GM19023 (cell line): ENCODE results near the gene EMC10.
A peak's percentile ranks its signal among the peaks of the same experiment; 100 is the strongest.
"Not testable (repeated sequence)": the region's sequence is repeated elsewhere in the genome, so short reads cannot be mapped to it uniquely, and the experiment has no call there.

Experiments
- ATAC-seq: cut with Tn5 transposase; IDR thresholded peaks from one replicate; pipeline ENCODE4 v1.9.1; 2021; ENCODE audit warnings: mild to moderate bottlenecking, moderate library complexity; ENCODE audit not compliant: unreplicated experiment

The EMC10 gene

DNA sequence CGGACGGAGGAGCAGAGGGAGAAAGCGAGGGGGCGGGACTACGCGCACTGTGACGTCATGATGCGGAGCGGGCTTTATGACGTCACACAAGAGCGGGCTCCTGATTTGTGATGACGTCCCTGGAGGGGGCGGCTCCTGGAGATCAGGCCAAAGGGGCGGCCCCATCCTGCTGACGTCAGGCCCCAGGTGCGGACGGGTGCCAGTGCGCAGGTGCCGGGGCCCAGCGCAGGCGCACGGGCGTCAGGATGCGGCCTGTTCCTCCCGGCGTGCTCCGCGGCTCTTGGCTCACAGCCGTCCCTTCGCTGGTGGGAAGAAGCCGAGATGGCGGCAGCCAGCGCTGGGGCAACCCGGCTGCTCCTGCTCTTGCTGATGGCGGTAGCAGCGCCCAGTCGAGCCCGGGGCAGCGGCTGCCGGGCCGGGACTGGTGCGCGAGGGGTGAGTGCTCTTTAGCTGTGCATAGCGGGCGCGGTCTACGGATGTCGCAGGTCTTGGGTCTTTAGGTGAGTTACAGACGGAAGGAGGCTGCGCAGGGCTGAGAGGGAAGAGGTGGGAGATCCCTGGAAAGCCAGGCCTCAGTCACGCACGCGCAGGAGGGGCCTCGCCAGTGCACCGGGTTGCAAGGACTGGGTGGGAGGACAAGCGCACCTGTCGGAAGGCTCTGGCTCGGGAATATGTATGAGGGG, at the start of gene EMC10, which contains the start of gene GARIN5A:
EMC10 (plus strand) TSS at position 284 of the 683 bp plus-strand sequence; CDS start at position 322, 38 bp downstream.
GARIN5A (minus strand) TSS at position 625 of the 683 bp plus-strand sequence; CDS start at position 165, 460 bp downstream.
- peak; percentile 73 for ATAC-seq

DNA sequence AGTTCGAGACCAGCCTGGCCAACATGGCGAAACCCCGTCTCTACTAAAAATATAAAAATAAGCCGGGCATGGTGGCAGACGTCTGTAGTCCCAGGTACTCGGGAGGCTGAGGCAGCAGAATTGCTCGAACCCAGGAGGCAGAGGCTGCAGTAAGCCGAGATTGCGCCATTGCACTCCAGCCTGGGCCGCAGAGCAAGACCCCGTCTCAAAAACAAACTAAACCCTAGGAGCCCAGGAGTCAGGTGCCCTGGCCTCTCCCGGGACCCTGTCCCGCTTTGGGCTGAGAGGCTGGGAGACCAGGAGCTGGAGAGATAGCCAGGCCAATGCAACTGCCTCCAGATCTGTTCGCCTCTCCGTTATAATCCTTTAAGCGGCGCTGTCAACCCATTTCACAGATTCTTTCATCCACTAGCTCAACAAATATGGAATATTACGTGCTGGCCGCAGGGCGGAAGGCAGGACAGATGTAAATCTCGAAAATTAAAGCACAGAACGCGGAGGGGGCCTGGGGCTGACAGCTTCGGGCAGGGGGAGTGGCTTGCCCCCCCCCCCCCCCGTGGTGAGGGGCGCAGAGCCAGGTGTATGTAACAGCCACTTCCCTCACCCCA, 48.9 kb upstream of the EMC10 start:
- no peak for ATAC-seq

DNA sequence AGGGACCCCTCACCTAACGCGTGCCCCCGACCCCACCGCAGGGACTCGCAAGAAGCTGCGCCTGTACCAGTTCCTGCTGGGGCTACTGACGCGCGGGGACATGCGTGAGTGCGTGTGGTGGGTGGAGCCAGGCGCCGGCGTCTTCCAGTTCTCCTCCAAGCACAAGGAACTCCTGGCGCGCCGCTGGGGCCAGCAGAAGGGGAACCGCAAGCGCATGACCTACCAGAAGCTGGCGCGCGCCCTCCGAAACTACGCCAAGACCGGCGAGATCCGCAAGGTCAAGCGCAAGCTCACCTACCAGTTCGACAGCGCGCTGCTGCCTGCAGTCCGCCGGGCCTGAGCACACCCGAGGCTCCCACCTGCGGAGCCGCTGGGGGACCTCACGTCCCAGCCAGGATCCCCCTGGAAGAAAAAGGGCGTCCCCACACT, 48.3 kb upstream of the EMC10 start:
- no peak for ATAC-seq

DNA sequence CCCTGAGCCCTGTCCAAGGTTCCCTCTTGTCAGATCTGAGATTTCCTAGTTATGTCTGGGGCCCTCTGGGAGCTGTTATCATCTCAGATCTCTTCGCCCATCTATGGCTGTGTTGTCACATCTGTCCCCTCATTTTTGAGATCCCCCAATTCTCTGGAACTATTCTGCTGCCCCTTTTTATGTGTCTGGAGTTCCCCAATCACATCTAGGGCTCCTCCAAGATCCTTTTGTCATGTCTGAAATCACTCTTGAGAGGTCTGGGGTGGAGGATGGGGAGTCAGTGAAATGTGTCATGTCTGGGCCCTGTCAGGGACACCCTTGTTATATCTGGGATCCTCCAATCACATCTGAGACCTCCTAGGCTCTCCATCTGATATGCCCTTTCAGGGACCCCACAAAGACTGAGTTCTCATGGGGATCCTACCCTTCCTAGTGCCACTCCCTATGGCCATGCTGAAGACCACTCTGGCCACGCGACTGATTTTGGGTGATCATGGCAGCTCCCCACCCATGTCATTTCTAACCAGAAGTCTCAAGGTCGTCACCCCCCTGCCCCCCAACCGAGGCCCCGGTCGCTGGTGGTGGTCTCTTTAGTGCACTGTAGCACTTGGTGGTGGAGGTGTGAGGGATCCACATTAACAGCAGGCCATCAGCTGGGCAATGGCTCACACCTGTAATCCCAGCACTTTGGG, 47.4 kb upstream of the EMC10 start:
- no peak for ATAC-seq

DNA sequence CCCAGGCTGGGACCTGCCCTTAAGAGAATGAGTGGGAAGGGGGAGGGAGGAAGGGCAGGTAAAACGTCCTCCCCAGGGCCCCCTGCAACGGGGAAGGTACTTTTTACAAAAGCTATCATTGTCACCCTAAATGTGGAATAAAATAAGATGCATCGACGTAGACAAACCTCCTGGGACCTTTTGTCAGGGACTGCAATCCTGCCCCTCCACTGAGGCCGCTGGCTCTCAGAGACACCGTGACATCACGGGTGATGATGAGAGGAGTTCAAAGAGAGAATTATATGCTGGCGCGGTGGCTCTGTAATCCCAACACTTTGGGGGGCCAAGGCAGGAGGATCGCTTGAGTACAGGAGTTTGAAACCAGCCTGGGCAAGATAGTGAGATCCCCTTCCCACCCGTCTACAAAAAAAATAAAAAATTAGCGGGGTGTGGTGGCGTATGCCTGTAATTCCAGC, 45.4 kb upstream of the EMC10 start:
- ATAC-seq: no peak

DNA sequence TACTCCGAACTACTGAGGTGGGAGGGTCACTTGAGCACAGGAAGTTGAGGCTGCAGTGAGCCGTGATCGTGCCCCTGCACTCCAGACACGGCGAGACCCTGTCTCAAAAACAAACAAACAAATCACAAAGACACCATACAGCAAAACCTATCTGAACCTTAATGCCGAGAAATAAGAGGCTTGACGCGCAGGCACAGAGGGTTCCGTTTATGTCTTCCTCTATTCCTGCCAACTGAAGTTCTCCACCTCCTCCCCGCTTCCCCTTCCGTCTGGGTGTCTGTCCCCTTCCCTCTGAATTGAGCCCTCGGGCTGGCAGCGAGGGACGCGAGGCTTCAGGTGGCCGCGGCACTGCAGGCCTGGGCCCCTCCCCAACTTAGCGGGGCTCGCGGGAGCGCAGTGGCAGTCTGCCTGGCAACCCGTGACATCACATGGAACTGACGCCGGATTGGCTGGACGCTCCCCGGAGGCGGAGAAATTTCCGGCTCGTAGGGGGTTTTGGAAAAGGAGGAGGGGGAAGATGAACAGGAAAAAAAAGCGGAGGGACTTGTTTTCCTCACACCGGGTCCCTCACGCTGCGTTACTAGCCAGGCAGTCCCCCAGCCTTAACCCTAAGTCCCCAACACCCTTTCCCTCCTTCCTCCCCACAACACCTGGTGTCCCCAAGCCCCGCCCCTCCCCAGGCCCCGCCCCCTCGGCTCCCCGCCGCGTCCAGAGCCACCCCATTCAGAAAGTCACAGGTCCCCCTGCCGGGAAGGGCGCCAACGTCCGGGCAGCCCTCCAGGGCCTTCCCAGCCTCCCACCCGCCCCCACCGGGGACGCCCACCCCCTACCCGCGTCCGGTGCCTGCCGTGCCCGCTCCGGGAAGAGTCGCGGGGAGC, 44.7 kb upstream of the EMC10 start:
- ATAC-seq: peak; percentile 87

DNA sequence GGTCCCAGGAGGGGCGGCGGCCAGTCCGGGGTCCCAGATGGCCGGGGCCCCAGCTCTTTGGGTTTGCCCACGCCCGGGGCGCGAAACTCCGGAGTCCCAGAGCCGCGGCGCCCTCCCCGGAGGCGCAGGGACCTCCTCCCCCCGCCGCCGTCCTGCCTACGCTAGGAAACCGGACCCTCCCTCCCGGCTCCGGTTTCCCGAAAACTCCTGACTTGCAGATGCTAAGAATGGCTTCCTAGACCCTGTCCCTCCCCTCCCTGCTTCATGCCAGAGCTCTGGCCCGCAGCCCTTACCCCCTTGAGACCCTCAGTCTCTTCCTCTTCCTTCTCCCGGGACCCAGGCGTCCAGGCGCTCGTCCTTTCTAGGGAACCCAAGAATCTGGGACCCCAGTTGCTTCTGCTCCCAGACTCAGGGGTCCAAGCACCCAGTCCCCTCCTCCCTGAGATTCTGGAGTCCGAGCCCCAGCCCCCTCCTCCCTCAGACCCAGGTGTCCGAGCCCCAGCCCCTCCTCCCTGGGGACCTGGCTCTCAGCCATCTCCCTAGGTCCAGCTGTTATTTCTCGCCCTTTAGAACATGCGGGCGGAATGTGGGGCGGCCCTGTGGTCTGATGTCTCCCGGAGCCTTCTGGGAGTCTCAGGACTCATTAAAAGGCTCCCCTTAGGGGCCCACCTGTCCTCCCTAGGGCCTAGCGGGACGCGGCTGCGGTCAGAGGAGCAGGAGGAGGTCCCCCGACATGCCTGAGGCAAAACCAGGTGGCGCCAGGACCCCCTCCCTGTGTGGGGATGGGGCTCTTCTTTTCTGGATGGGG, 43.9 kb upstream of the EMC10 start, which contains the start of gene MYBPC2:
MYBPC2 (plus strand) TSS at position 672 of the 808 bp plus-strand sequence; CDS start at position 734, 62 bp downstream.
- ATAC-seq: no peak

DNA sequence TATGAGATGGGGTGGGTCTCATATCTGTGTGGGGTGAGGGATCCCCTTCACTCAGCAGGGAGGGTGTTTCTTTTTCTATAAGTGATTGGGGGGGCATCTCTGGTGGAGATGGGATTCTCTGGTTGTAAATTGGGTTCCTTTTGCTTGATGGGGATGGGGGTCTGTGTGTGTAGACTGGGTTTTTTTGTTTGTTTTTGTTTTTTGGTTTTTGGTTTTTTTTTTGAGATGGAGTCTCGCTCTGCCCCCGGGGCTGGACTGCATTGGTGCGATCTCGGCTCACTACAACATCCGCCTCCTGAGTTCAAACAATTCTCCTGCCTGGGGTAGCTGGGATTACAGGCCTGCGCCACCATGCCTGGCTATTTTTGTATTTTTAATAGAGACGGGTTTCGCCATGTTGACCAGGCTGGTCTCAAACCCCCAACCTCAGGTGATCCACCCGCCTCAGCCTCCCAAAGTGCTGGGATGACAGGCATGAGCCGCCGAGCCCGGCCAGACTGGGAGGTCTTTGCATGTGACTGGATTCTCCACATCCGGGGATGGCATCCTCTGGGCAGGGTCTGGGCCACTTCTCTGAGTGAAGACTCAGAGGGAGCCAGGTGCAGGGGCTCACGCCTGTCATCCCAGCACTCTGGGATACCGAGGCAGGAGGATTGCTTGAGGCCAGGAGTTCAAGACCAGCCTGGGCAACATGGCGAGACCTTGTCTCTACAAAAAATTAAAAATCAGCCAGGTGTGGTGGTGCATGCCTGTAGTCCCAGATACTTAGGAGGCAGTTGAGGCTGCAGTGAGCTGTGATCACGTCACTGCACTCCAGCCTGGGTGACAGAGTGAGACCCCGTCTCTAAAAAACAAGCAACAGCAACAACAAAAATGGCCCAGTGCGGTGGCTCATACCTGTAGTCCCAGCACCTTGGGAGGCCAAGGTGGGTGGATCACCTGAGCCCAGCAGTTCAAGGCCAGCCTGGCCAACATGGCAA, 42.8 kb upstream of the EMC10 start:
- ATAC-seq: no peak

DNA sequence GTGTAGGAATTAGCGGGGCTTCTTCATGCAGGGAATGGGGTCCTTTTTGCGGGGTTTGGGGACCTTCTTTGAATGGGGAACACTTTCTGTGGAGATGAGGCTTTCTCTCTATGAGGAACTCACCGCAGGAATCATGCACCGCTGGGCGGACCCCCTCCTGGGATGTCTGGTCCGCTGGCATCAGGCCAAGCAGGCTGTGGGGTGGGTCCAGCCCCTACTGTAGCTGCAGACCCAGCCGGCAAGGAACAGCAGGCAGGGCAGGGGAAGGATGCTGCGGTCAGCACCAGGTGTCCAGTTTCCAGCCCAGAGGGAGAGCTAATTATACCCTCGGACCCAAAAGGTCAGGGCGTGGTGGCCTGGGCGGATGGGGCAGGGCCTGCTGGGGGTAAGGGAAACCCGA, 41.8 kb upstream of the EMC10 start:
- no peak for ATAC-seq

DNA sequence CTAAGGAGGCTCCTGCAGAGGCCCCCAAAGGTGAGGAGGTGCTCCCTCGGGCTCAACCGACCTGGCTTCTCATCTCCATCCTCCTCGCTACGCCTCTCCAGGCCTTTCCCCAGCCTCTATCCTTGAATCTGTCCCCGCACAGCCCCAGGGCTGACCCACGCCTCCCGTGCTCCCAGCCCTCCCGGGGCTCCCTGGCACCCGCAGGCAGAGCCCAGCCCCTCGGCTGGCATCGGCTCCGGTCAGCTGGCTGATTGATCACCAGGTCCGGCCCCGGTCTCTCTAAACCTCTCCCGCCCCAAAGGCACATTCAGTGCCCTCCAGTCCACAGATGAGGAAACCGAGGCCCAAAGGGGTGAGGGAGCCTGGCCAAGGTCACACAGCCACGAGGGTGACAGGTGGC, 41.1 kb upstream of the EMC10 start:
- no peak for ATAC-seq

DNA sequence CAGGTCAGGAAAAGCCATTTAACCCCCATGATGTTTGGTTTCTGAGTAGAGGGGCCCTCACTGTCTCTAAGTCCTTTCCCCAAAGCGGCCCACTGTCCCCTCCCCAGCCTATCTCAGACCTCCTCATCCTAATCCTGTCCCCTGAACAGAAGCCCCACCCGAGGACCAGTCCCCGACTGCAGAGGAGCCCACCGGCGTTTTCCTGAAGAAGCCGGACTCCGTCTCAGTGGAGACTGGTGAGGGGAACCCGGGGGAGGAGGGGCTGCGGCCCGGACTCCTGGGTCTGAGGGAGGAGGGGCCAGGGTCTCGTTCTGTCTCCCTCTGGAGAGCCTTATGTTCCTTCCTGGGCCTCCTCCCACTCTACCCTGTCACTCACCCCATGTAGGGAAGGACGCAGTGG, 40.7 kb upstream of the EMC10 start:
- no peak for ATAC-seq

DNA sequence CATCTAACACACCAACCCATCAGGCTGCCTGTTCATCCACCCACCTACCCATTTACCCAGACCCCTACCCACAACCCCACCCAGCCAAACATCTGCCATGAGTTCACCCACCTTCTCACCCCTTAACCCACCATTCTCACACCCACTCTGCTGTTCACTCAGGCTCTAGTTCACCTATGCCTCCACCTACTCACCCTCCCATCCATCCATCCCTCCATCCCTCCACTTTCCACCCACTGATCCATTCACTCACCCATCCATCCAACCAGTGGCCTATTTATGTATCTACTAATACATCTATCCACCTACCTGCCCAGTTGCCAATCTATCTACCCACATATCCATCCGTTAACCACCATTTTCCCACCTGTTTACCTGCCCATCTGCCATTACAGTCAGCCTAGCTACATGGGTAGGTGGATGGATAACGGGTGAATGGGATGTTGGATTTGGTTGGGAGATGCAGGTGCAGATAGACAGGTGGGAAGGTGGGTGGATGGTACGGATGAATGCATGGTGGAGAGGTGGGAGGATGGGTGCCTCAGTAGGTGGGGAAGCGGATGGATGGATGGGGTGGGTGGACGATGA, 38.4 kb upstream of the EMC10 start:
- no peak for ATAC-seq

DNA sequence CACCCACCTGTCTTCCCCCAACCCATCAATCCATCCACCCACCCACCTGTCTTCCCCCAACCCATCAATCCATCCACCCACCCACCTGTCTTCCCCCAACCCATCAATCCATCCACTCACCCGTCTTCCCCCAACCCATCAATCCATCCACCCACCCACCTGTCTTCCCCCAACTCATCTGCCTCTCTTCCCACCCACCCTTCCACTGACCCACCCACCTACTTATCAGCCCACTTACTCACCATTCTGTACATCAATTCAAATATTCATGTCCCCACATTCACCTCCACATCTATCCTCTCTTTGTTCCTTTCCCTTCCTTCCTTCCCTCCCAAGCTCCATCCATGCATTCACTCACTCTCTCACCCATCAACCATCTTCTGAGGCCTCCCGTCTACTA, 37.2 kb upstream of the EMC10 start:
- not testable (repeated sequence) for ATAC-seq

DNA sequence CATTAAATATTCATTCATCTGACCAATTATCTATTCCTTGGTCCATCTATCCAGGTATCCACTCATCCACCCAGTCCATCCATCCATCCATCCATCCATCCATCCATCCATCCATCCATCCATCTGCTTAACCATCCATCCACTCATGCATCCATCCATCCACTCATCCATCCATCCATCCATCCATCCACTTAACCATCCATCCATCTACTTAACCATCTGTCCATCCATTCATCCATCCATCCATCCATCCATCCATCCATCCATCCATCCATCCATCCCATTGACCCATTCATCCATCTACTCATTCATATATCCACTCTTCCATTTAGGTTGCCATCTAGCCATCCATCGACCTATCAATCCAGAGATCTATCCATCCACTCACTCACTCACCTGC, 32.2 kb upstream of the EMC10 start:
- no peak for ATAC-seq

DNA sequence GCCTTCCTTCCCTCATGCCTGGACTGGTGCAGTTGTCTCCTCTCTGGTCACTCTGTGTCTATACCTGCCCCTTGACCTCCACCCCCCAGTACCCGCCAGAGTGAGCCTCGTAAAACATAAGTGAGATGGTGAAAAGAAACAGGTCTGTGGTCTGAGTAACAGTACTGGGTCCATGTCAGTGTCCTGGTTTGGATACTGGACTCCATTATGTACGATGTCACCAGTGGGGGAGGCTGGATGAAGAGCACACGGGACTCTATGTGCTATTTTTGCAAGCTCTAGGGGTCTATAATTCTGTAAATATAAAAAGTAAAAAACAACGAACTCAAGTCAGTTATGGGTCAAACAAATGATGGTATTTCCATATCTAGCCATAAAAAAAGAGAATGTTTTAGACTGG, 29.3 kb upstream of the EMC10 start:
- ATAC-seq: no peak

DNA sequence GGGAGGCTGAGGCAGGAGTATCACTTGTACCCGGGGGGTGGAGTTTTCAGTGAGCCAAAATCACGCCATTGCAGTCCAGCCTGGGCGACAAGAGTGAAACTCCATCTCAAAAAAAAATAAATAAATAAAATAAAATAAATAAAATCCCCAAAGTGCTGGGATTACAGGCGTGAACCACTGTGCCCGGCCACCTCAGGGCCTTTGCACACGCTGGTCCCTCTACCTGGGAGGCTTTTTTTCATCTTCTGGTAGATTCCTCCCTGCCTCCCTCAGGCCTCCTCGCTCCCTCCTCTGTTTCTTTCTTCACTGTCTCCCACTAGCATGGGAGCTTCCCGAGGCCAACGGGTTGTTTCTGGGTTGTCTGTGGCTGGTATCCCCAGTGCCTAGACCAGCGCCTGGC, 28.6 kb upstream of the EMC10 start:
- no peak for ATAC-seq

DNA sequence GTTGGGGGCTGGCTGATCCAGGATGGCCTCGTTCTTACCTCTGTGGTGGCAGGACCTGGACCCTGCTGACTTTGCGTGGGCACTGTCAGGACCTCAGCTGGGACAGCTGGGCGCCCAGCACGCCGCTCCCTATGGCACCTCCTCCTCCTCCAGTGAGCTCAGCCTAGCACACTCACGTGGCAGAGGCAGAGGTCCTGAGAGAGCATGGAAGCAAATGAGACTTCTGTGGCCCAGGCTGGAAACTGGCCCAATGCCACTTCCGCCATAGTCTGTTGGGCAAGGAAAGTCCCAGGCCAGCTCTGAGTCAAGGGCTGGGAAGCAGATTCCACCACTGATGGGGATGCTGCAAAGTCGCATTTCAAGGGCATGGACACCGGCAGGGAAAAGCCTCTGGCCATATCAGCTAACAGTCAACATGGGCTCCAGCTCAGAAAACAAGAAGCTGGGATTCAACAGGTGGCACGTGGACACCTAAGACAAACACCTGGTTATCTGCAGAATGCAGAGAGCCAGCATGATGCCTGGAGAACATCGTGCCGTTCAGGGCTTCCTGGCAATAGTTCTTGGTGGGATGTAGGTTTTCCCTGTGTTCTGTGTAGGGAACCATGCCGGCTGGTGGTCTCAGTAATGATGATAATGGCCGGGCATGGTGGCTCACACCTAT, 26.9 kb upstream of the EMC10 start:
- ATAC-seq: no peak
